Epithelial cell of proximal tubule (primary cell): ENCODE measurements around the gene LRRC56. TPM values are rescaled to one million over a fixed set of nuclear protein-coding genes. Genes with fewer than 3 reads are reported as not detected.
A peak's percentile ranks its signal among the peaks of the same experiment; 100 is the strongest.

ENCODE experiments used
- DNase-seq: peaks from one replicate; pipeline ENCODE4 v3.0.0-alpha.2; 2011; ENCODE audit warnings: low read depth
- H3K4me3 ChIP-seq: 2 replicates; pipeline ENCODE4 v1.5.1; 2011; ENCODE audit warnings: low read depth, mild to moderate bottlenecking, low read length
- total RNA-seq: library from RNA; depleted of rRNA; stranded (reverse); fragments of >200 nt; gene quantifications from 2 replicates; pipeline ENCODE4 v1.2.3, GENCODE V29; 2015
- TF ChIP-seq, protein P1 (sequence below): conservative IDR thresholded peaks from 2 replicates; pipeline ENCODE4 v1.5.1; 2012; ENCODE audit warnings: low read depth, mild to moderate bottlenecking, low read length

The LRRC56 gene
- total RNA-seq, 1 donor from 2014 or later, result 1.6 TPM

GRCh38 chr11:563066-563811, 25.9 kb downstream of the LRRC56 start:
- TF ChIP-seq, protein P1, sequence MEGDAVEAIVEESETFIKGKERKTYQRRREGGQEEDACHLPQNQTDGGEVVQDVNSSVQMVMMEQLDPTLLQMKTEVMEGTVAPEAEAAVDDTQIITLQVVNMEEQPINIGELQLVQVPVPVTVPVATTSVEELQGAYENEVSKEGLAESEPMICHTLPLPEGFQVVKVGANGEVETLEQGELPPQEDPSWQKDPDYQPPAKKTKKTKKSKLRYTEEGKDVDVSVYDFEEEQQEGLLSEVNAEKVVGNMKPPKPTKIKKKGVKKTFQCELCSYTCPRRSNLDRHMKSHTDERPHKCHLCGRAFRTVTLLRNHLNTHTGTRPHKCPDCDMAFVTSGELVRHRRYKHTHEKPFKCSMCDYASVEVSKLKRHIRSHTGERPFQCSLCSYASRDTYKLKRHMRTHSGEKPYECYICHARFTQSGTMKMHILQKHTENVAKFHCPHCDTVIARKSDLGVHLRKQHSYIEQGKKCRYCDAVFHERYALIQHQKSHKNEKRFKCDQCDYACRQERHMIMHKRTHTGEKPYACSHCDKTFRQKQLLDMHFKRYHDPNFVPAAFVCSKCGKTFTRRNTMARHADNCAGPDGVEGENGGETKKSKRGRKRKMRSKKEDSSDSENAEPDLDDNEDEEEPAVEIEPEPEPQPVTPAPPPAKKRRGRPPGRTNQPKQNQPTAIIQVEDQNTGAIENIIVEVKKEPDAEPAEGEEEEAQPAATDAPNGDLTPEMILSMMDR, result no peak

DNA sequence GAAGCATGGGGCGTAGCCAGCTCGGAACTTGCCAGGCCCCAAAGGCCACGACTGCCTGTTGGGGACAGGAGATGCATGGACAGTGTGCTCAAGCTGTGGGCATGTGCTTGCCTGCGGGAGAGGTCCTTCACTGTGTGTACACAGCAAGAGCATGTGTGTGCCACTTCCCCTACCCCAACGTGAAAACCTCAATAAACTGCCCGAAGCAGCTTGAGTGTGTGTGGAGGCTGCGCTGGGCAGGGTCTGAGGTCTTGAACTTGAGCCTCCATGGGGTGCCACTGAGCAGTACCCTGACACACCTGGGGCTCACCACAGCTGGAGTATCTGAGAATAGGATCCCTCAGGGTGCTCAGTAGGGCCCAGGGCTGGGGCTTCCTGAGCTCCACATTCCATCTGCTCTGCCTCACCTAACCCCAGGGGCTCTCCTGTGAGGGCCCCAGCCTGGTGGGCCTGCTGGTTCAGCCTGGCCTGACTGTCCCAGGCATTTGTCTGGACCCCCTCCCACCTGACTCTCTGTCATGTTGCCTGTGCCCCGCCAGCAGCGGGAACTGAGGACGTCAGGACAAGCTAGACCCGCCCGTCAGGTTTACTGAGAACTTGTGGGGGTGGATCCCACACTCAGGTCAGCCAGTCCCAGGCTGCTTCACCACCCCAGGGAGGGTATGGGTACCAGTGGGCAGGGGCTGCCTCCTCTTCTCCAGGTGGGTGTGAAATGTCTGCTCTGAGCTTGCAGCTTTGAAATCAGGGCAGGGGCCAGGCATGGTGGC, 26.7 kb downstream of the LRRC56 start:
- no peak for DNase-seq
- no peak overlapping the region for H3K4me3 ChIP-seq
- TF ChIP-seq, protein P1, result no peak

More at GRCh38 chr11:563066-563811, 25.9 kb downstream of the LRRC56 start:
- peak overlapping the region; percentile 69 for H3K4me3 ChIP-seq
- DNase-seq, result no peak

DNA sequence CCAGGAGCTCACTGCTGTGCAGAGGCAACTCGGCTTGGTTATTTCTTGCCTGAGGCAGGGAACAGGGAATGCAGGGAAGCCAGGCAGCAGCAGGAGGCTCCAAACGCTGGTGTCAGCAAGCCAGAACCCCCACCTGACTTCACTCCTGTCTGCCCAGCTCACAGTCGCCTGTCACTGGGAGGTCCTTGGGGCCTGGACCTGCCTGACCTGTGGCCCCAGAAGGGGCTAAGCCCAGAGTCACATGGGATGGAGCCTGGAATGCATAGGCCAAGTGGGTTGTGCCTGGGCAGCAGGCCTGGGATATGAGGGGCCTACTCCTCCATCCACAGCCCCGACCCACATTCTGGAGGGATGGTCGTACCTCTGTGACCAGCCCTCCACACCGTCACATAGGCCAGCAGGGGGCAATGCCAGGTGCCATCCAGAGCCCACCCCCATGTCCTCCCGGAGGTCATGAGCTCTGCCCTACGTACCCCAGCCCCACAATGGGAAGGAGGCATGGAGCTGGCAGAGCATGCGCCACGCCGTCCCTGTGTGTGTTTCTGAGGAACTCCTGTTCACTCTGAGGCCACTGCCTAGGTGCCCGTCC, 28.7 kb downstream of the LRRC56 start:
- H3K4me3 ChIP-seq, result peak overlapping the region; percentile 14
- DNase-seq, result no peak
- TF ChIP-seq, protein P1, result peak; percentile 5

- TF ChIP-seq, protein P1, result no peak
- DNase-seq, result no peak
- H3K4me3 ChIP-seq, result peak overlapping the region; percentile 86
Observed at GRCh38 chr11:567011-567628, 29.8 kb downstream of the LRRC56 start.

GRCh38 chr11:567629-568292, 30.4 kb downstream of the LRRC56 start:
- TF ChIP-seq, protein P1, result no peak
- no peak for DNase-seq
- H3K4me3 ChIP-seq, result peak overlapping the region; percentile 86

- no peak for DNase-seq
- TF ChIP-seq, protein P1, result no peak
- peak overlapping the region; percentile 86 for H3K4me3 ChIP-seq
Observed at GRCh38 chr11:568306-569157, 31.2 kb downstream of the LRRC56 start.
